ENCODE data around the gene PDE4D. TPM values are rescaled to one million over a fixed set of nuclear protein-coding genes. Genes with fewer than 3 reads are reported as not detected.

The PDE4D gene
- total and polyA plus RNA-seq, 2 donors (not counting 3 experiments of a cell fraction or from before 2014, with no cell fraction given): 34.5 to 51.2 TPM

- Histone ChIP-seq H3K9ac (replicated peaks; ENCODE audit: extremely low read depth, insufficient read depth, low read length) (no peak overlapping the region), H3K4me2 (ENCODE audit: insufficient read depth, low read length) (no peak overlapping the region), H3K9me1 (replicated peaks; ENCODE audit: control insufficient read depth, extremely low read depth, insufficient read depth, low read length) (peaks cover 2% of the 10 kb centered on the region), H3K27ac (ENCODE audit: insufficient read depth, low read depth, low read length) (no peak overlapping the region), H4K20me1 (replicated peaks; ENCODE audit: control insufficient read depth, extremely low read depth, insufficient read depth, low read length) (no peaks in the 10 kb centered on the region), H2AFZ (ENCODE audit: low read depth, low read length) (no peak overlapping the region), H3K79me2 (ENCODE audit: control insufficient read depth, insufficient read depth, low read length) (no peaks in the 10 kb centered on the region), H3K27me3 (ENCODE audit: control insufficient read depth in 2 of 2, insufficient read depth in 2 of 2, low read length in 2 of 2) (no peaks in the 10 kb centered on the region), H3K36me3 (ENCODE audit: control insufficient read depth in 2 of 2, extremely low read depth in 1 of 2, insufficient read depth in 2 of 2, low read length in 2 of 2) (no peaks in the 10 kb centered on the region), H3K4me1 (ENCODE audit: control insufficient read depth, extremely low read depth, insufficient read depth, low read length) (peaks cover 56% of the 10 kb centered on the region), H3K4me3 (replicated peaks in 1 of 3; ENCODE audit: insufficient read depth in 1 of 3, low read depth in 1 of 3, low read length in 3 of 3) (no peak overlapping the region), H3K9me3 (replicated peaks; ENCODE audit: control insufficient read depth, insufficient read depth, low read length) (no peaks in the 10 kb centered on the region)
- FAIRE-seq: no peak
- ChIA-PET CTCF (no interaction called here), POLR2A (no interaction called here)
- intact Hi-C loops (cut with micrococcal nuclease) (no loop called here), dilution Hi-C loops (cut with MboI; ENCODE audit: extremely low pct_ligation_motif_present, low sequenced_read_pairs) (no loop called here)
- no TSS peak for BruUV-seq (replicated peaks)
- no peak for DNase-seq (ENCODE audit: low read depth, low spot score)
- no peak for TF ChIP-seq CTCF (IDR thresholded peaks at IDR 0.05; ENCODE audit: extremely low read depth in 1 of 2, insufficient read depth in 1 of 2, low read depth in 1 of 2, low read length in 2 of 2)
- TF ChIP-seq EZH2 (IDR thresholded peaks at IDR 0.05; ENCODE audit: borderline replicate concordance, low read depth, low read length, severe bottlenecking): no peak
- no peak for TF ChIP-seq MAX (IDR thresholded peaks at IDR 0.05; ENCODE audit: insufficient read depth, insufficient read length)
- no peak for TF ChIP-seq JUN (IDR thresholded peaks at IDR 0.05; ENCODE audit: borderline replicate concordance, insufficient read depth, insufficient read length, low read depth)
- TF ChIP-seq GATA2 (IDR thresholded peaks at IDR 0.05; ENCODE audit: insufficient read depth, insufficient read length, low read depth, low read length): no peak
- TF ChIP-seq MYC (IDR thresholded peaks at IDR 0.05; ENCODE audit: low read depth, low read length): no peak
- TF ChIP-seq POLR2A (IDR thresholded peaks at IDR 0.05; ENCODE audit: low read depth, low read length): no peak
- TF ChIP-seq FOS (IDR thresholded peaks at IDR 0.05; ENCODE audit: borderline replicate concordance, insufficient read depth, low read length): no peak
- no peak for TF ChIP-seq POLR2AphosphoS5 (IDR thresholded peaks at IDR 0.05; ENCODE audit: insufficient read depth, low read depth, low read length)
Observed at GRCh38 chr5:59293700-59294099, 599.8 kb downstream of the PDE4D start.

Measured in endothelial cell of umbilical vein (primary cell).